HepG2 (cell line): Measurements from ENCODE around the gene ATM. TPM values are rescaled to one million over a fixed set of nuclear protein-coding genes. Genes with fewer than 3 reads are reported as not detected.

ENCODE experiments used
- ATAC-seq: fragments of 200-7000 bp; cut with Tn5 transposase; 3 replicates; pipeline ENCODE4 v1.9.1; 2020; ENCODE audit warnings: mild to moderate bottlenecking, moderate library complexity
- BruUV-seq: library from RNA; stranded (reverse); fragments of 400-500 nt; replicated peaks from 2 replicates; lab custom pipeline; 2021; lab: Mats Ljungman, UMichigan
- CTCF ChIA-PET: fragments of 300-600 bp; formaldehyde crosslinking; extraction: SDS; loops from one replicate; lab custom pipeline; 2021; ENCODE audit warnings: low total read pairs, inconsistent platforms, low intra/inter-chr PET ratio; lab: Yijun Ruan, JAX
- POLR2A ChIA-PET: fragments of 350-600 bp; sonication (Branson Sonifier 250); formaldehyde crosslinking; loops from one replicate; lab custom pipeline; 2020; ENCODE audit warnings: antibody characterized with exemption, inconsistent platforms; lab: Yijun Ruan, JAX
- DNase-seq: peaks from one replicate; pipeline ENCODE4 v3.0.0-alpha.2; 2015; ENCODE audit warnings: low spot score
- FAIRE-seq: peaks from 3 replicates; lab custom pipeline; 2011; peaks lifted over from hg19 to GRCh38; lab: Jason Lieb, UNC
- H2AFZ ChIP-seq: one replicate; pipeline ENCODE4 v1.6.1; 2011; ENCODE audit warnings: low read length, inconsistent platforms
- H3K27ac ChIP-seq: fragments of 300-600 bp; 3 replicates; pipeline ENCODE4 v1.8.0; 2011; ENCODE audit warnings: mixed run types, mild to moderate bottlenecking, mixed read lengths, low read length, inconsistent platforms; ENCODE audit not compliant: insufficient read depth; ENCODE audit errors: extremely low read length
- H3K27me3 ChIP-seq, 2 experiments: fragments of 200-600 bp in 1 of 2; 2 replicates in 1 of 2; 3 replicates in 1 of 2; pipeline versions ENCODE4 v1.6.0 to v1.8.0; 2011; ENCODE audit warnings: low read length in 2 of 2, mild to moderate bottlenecking in 2 of 2, moderate library complexity in 2 of 2, inconsistent platforms in 1 of 2; ENCODE audit not compliant: insufficient read depth in 2 of 2, control insufficient read depth in 1 of 2
- H3K36me3 ChIP-seq, 2 experiments: fragments of 200-600 bp in 1 of 2; replicated peaks in 1 of 2; 2 replicates in 1 of 2; 3 replicates in 1 of 2; pipeline versions ENCODE4 v1.5.1 to v1.8.0; 2011; ENCODE audit warnings: low read length in 2 of 2, inconsistent platforms in 1 of 2; ENCODE audit not compliant: insufficient read depth in 2 of 2, control insufficient read depth in 1 of 2
- H3K4me1 ChIP-seq: 2 replicates; pipeline ENCODE4 v1.5.1; 2012; ENCODE audit warnings: low read length, inconsistent platforms; ENCODE audit not compliant: insufficient read depth
- H3K4me2 ChIP-seq: 2 replicates; pipeline ENCODE4 v1.6.0; 2011; ENCODE audit warnings: low read depth, low read length, inconsistent platforms
- H3K4me3 ChIP-seq, 3 experiments: fragments of 200-600 bp in 1 of 3; sonication (generic), shearing (Covaris generic) in 1 of 3; replicated peaks in 1 of 3; 2 replicates each; pipeline ENCODE4 v1.5.1; 2011 to 2016; ENCODE audit warnings: low read length in 3 of 3, inconsistent platforms in 2 of 3, low read depth in 2 of 3, mild to moderate bottlenecking in 2 of 3, control low read depth in 1 of 3, mixed read lengths in 1 of 3; ENCODE audit not compliant: insufficient read depth in 1 of 3
- H3K79me2 ChIP-seq: one replicate; pipeline ENCODE4 v1.6.1; 2011; ENCODE audit warnings: low read length, inconsistent platforms; ENCODE audit not compliant: insufficient read depth
- H3K9ac ChIP-seq: 2 replicates; pipeline ENCODE4 v1.6.0; 2011; ENCODE audit warnings: mild to moderate bottlenecking, low read depth, low read length, inconsistent platforms; ENCODE audit not compliant: insufficient read depth
- H3K9me3 ChIP-seq: 2 replicates; pipeline ENCODE4 v1.5.1; 2012; ENCODE audit warnings: mild to moderate bottlenecking, low read length
- H4K20me1 ChIP-seq: 2 replicates; pipeline ENCODE4 v1.6.0; 2011; ENCODE audit warnings: inconsistent platforms, mild to moderate bottlenecking, low read length, moderate library complexity; ENCODE audit not compliant: insufficient read depth
- MEF2D ChIP-seq: sonication (generic); formaldehyde crosslinking; IDR thresholded peaks from 2 replicates; pipeline ENCODE4 v1.5.1; 2020; ENCODE audit warnings: mild to moderate bottlenecking, missing genetic modification reagents
- PAWR ChIP-seq: sonication (generic); formaldehyde crosslinking; IDR thresholded peaks from 2 replicates; pipeline ENCODE4 v1.4.0; 2020; ENCODE audit warnings: missing genetic modification reagents, mild to moderate bottlenecking, borderline replicate concordance
- PBX3 ChIP-seq: sonication (generic); formaldehyde crosslinking; IDR thresholded peaks from 2 replicates; pipeline ENCODE4 v1.8.1; 2023; ENCODE audit warnings: missing genetic modification reagents, inconsistent platforms, borderline replicate concordance
- PLRG1 ChIP-seq: fragments of 450-650 bp; conservative IDR thresholded peaks from 2 replicates; pipeline ENCODE4 v1.6.1; 2016
- RFX1 ChIP-seq: fragments of 450-650 bp; IDR thresholded peaks from 2 replicates; pipeline ENCODE4 v1.6.1; 2017
- RXRB ChIP-seq: IDR thresholded peaks from 2 replicates; pipeline ENCODE4 v1.6.1; 2016; ENCODE audit warnings: borderline replicate concordance, missing genetic modification reagents, missing compliant biosample characterization
- SCMH1 ChIP-seq: sonication (generic); formaldehyde crosslinking; IDR thresholded peaks from 2 replicates; pipeline ENCODE4 v1.9.0; 2021; ENCODE audit warnings: missing genetic modification reagents, mild to moderate bottlenecking, borderline replicate concordance
- ZNF207 ChIP-seq: fragments of 450-650 bp; IDR thresholded peaks from 2 replicates; pipeline ENCODE4 v1.6.1; 2016; ENCODE audit warnings: antibody characterized with exemption, borderline replicate concordance
- ZNF337 ChIP-seq: sonication (generic); formaldehyde crosslinking; IDR thresholded peaks from 2 replicates; pipeline ENCODE4 v1.5.1; 2020; ENCODE audit warnings: missing genetic modification reagents, low read depth, mild to moderate bottlenecking, borderline replicate concordance
- ZSCAN20 ChIP-seq: sonication (generic); formaldehyde crosslinking; IDR thresholded peaks from 2 replicates; pipeline ENCODE4 v1.4.0; 2020; ENCODE audit warnings: missing genetic modification reagents, mild to moderate bottlenecking, borderline replicate concordance
- WGBS: methylation state at CpG from one replicate; pipeline ENCODE4 v1.1.6; 2017; ENCODE audit warnings: low lambda C conversion rate; 5-methylcytosine and 5-hydroxymethylcytosine counted together
- in situ Hi-C: cut with HindIII; loops from 2 replicates; pipeline ENCODE4 v1.10.0; 2017; ENCODE audit warnings: low pct_unique_long_range_greater_than_20kb; ENCODE audit not compliant: extremely low pct_ligation_motif_present
- intact Hi-C: fragments of 100-400 bp; cut with micrococcal nuclease; formaldehyde crosslinking; loops from one replicate; pipeline ENCODE4 v1.10.0; 2022; ENCODE audit not compliant: unreplicated experiment
- polyA plus RNA-seq, 8 experiments: library from polyadenylated mRNA; depleted of rRNA in 3 of 8; stranded (reverse) in 7 of 8; unstranded in 1 of 8; fragments of >200 nt; fragmentation: Illumina TruSeq in 4 of 8; extraction: Trizol in 4 of 8; gene quantifications; 2 replicates each; pipeline versions ENCODE4 v1.2.1 to v1.2.3, GENCODE V29; 2011 to 2016; ENCODE audit warnings: low read depth in 4 of 8, missing spikeins in 1 of 8, mixed read lengths in 1 of 8; ENCODE audit not compliant: insufficient read depth in 1 of 8
- total RNA-seq, 5 experiments: library from RNA; depleted of rRNA; stranded (reverse); fragments of >200 nt; fragmentation: Illumina TruSeq; extraction: Trizol; gene quantifications; 2 replicates each; pipeline ENCODE4 v1.2.3, GENCODE V29; 2016; ENCODE audit warnings: low read depth in 1 of 5

Gene ATM
- total and polyA plus RNA-seq, 2 of the 13 experiments (the other 11 are each of a cell fraction or from before 2014, with no cell fraction given), result 40.0 to 71.6 TPM

- no TSS peak for BruUV-seq
- intact Hi-C loops, result no loop called here
- no peak for FAIRE-seq
- Histone ChIP-seq H3K4me1 (peaks cover 12% of the 10 kb centered on the region), H4K20me1 (no peaks in the 10 kb centered on the region)
- in situ Hi-C loops, result no loop called here
- TF ChIP-seq PAWR (CRISPR knock-in tag) (no peak), PBX3 (CRISPR knock-in tag) (no peak), MEF2D (CRISPR knock-in tag) (no peak), PLRG1 (no peak), ZSCAN20 (CRISPR knock-in tag) (no peak), ZNF207 (no peak), ZNF337 (CRISPR knock-in tag) (no peak), RXRB (CRISPR knock-in tag) (no peak), SCMH1 (CRISPR knock-in tag) (no peak), RFX1 (no peak)
- TF ChIP-seq, all 625 proteins: peak for 0
- DNase-seq (no peak), ATAC-seq (no peak)
- ChIA-PET CTCF (no interaction called here), POLR2A (no interaction called here)
- H3K4me2 ChIP-seq, result no peak overlapping the region
- no peaks in the 10 kb centered on the region for H3K27me3 ChIP-seq
- no peak overlapping the region for H3K9ac ChIP-seq
- H3K36me3 ChIP-seq, result no peaks in the 10 kb centered on the region
- 29% methylated on average over 1 of the region's 1 CpG for WGBS
- H3K4me3 ChIP-seq, result no peak overlapping the region
- no peaks in the 10 kb centered on the region for H3K79me2 ChIP-seq
- no peak overlapping the region for H3K27ac ChIP-seq
- H2AFZ ChIP-seq, result no peak overlapping the region
- H3K9me3 ChIP-seq, result no peaks in the 10 kb centered on the region
Observed at GRCh38 chr11:108403052-108403451, 180.2 kb downstream of the ATM start.
